ENCODE results near the gene CLEC3A. TPM values are rescaled to one million over a fixed set of nuclear protein-coding genes. Genes with fewer than 3 reads are reported as not detected.

Gene CLEC3A
- total RNA-seq, 1 experiment from 2014 or later: 0.23 TPM

- no TSS peak for BruUV-seq (replicated peaks)
- Histone ChIP-seq H3K36me3 (ENCODE audit: control insufficient read depth, insufficient read depth, low read length) (no peaks in the 10 kb centered on the region), H3K4me3 (ENCODE audit: low read depth in 2 of 2, low read length in 2 of 2) (no peak overlapping the region), H3K4me1 (ENCODE audit: control insufficient read depth, insufficient read depth, low read length) (no peaks in the 10 kb centered on the region), H3K27me3 (ENCODE audit: control insufficient read depth, insufficient read depth, low read length) (no peaks in the 10 kb centered on the region), H3K9me3 (ENCODE audit: control insufficient read depth, insufficient read depth, low read depth, low read length) (no peaks in the 10 kb centered on the region), H3K27ac (ENCODE audit: low read length) (no peak overlapping the region)
- no peak for TF ChIP-seq POLR2AphosphoS5 (IDR thresholded peaks at IDR 0.05; ENCODE audit: low read depth, low read length)
- no peak for TF ChIP-seq REST (IDR thresholded peaks at IDR 0.05; ENCODE audit: insufficient read depth in 1 of 2, low read depth in 2 of 2, low read length in 1 of 2)
- no peak for TF ChIP-seq CTCF (IDR thresholded peaks at IDR 0.05)
- no peak for TF ChIP-seq TCF7L2 (IDR thresholded peaks at IDR 0.05; ENCODE audit: low read depth, low read length)
- no peak for TF ChIP-seq SIN3A (IDR thresholded peaks at IDR 0.05; ENCODE audit: borderline replicate concordance, insufficient read depth, low read depth, low read length)
- no peak for DNase-seq (ENCODE audit: low read depth, low spot score)
- CTCF ChIA-PET: no interaction called here
- no peak for ATAC-seq
- POLR2A ChIA-PET: no interaction called here
- intact Hi-C loops (cut with micrococcal nuclease; ENCODE audit: unreplicated experiment) (no loop called here), in situ Hi-C loops (cut with HindIII; ENCODE audit: low pct_unique_long_range_greater_than_20kb, low sequenced_read_pairs) (no loop called here)
Measured at GRCh38 chr16:78075800-78076199, 53.5 kb downstream of the CLEC3A start.

GRCh38 chr16:78081341-78081740, 59.0 kb downstream of the CLEC3A start:
- in situ Hi-C loops (cut with HindIII; ENCODE audit: low pct_unique_long_range_greater_than_20kb, low sequenced_read_pairs): no loop called here

More at GRCh38 chr16:78081341-78081740, 59.0 kb downstream of the CLEC3A start:
- Histone ChIP-seq H3K4me3 (ENCODE audit: low read depth in 2 of 2, low read length in 2 of 2) (no peak overlapping the region), H3K4me1 (ENCODE audit: control insufficient read depth, insufficient read depth, low read length) (no peaks in the 10 kb centered on the region), H3K27ac (ENCODE audit: low read length) (no peak overlapping the region), H3K9me3 (ENCODE audit: control insufficient read depth, insufficient read depth, low read depth, low read length) (no peaks in the 10 kb centered on the region), H3K27me3 (ENCODE audit: control insufficient read depth, insufficient read depth, low read length) (no peaks in the 10 kb centered on the region), H3K36me3 (ENCODE audit: control insufficient read depth, insufficient read depth, low read length) (no peaks in the 10 kb centered on the region)
- POLR2A ChIA-PET: no interaction called here
- ATAC-seq: no peak
- no peak for TF ChIP-seq TCF7L2 (IDR thresholded peaks at IDR 0.05; ENCODE audit: low read depth, low read length)
- TF ChIP-seq SIN3A (IDR thresholded peaks at IDR 0.05; ENCODE audit: borderline replicate concordance, insufficient read depth, low read depth, low read length): no peak
- no peak for TF ChIP-seq REST (IDR thresholded peaks at IDR 0.05; ENCODE audit: insufficient read depth in 1 of 2, low read depth in 2 of 2, low read length in 1 of 2)
- TF ChIP-seq CTCF (IDR thresholded peaks at IDR 0.05): no peak
- TF ChIP-seq POLR2AphosphoS5 (IDR thresholded peaks at IDR 0.05; ENCODE audit: low read depth, low read length): no peak
- BruUV-seq (replicated peaks): no TSS peak
- CTCF ChIA-PET: no interaction called here
- DNase-seq (ENCODE audit: low read depth, low spot score): no peak
- intact Hi-C loops (cut with micrococcal nuclease; ENCODE audit: unreplicated experiment): no loop called here

Other genes starting within 250 kb of the CLEC3A start
- gene VAT1L, start 234.0 kb upstream of the CLEC3A start, total RNA-seq (2021; ENCODE audit: unreplicated experiment): not detected
- gene WWOX, start 77.1 kb downstream of the CLEC3A start, total RNA-seq (2021; ENCODE audit: unreplicated experiment): 12.5 TPM

Data from Panc1 (cell line).